Hematopoietic multipotent progenitor cell treated with erythropoietin and hydrocortisone succinate and interleukin-3 and kit ligand, for 15 days (in vitro differentiated cells): Measurements from ENCODE around the gene ASXL2.
"Not testable (repeated sequence)": the region's sequence is repeated elsewhere in the genome, so short reads cannot be mapped to it uniquely, and the experiment has no call there.

ENCODE experiments used
- DNase-seq: peaks from one replicate; pipeline ENCODE4 v3.0.0-alpha.2; 2015; ENCODE audit warnings: low spot score

The ASXL2 gene

DNA sequence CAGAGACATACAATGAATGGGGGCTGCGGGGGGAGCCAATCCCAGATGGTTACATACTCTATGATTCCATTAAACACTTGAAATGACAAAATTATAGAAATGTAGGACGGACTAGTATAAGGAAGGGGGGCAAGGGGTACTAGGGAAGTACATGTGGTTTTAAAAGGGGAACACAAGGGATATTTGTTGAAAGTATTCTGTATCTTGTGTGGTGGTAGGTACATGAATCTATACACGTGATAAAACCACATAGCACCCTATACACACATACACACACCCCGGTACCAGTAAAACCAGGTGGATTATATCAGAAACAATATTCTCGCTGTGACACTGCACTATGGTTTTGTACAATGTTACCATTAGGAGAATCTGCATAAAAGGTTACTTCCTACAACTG lies 45.4 kb downstream of the ASXL2 start:
- DNase-seq, result no peak

GRCh38 chr2:25831746-25832449 lies 46.4 kb downstream of the ASXL2 start:
- no peak for DNase-seq

DNA sequence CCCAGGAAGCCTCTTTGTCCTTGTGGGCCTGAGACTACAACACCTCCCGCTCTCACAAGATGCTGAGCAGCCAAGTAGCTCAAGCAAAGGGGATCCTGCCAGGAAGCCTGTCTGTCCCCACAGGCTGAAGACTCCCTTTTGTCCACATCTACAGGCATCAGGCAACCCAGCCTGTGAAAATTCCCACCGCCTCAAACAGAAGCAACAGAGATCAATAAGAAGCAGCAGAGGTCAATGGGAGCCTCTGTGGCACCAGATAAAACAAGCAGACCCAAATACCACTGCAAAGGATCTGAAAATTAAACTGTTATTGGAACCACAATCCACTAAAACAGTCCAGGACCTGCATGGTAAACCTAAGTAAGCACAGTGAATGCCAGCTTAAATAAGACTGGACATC lies 48.5 kb downstream of the ASXL2 start:
- DNase-seq, result no peak

GRCh38 chr2:25829377-25829704 lies 48.9 kb downstream of the ASXL2 start:
- DNase-seq, result no peak

DNA sequence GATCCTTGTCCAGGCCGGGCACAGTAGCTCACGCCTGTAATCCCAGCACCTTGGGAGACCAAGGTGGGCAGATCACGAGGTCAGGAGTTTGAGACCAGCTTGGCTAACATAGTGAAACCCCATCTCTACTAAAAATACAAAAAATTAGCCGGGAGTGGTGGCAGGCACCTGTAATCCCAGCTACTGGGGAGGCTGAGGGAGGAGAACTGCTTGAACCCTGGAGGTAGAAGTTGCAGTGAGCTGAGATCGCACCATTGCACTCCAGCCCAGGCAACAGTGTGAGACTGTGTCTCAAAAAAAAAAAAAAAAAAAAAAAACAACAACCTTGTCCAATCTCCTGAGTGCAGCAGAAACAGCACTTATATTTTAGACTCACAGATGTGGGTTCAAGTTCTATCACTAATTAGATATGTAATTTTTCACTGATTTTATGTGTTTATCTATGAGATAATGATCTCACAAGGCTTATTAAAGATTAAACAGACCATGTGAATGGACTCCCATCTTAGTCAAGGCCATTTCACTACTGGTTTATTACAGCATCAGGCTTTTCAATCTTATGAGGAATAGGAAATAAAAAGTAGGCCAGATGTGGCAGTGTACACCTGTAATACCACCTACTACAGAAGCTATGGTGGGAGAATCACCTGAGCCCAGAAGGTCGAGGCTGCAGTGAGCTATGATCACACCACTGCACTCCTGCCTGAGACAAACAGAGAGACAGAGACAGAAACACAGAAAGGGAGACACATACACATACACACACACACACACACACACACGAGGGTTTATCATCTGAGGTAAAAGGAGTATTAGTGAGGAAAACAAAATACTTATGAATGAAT lies 49.5 kb downstream of the ASXL2 start:
- DNase-seq, result not testable (repeated sequence)

DNA sequence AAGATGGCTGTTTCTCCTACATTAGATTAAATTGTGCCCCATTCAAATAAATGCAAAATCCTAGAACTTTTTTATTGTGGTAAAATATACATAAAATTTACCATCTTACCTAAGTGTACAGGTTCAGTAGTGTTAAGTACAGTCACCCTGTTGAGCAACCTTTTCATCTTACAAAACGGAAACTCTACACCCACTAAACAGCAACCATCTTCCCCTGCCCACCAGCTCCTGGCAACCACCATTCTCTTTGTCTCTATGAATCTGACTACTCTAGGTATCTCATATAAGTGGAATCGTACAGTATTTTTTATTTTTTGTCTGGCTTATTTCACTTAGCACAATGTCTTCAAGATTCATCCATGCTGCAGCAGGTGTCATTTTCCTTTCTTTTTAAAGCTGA lies 53.0 kb downstream of the ASXL2 start:
- no peak for DNase-seq

- DNase-seq, result no peak
Observed at GRCh38 chr2:25824718-25825117, 53.6 kb downstream of the ASXL2 start.

GRCh38 chr2:25824216-25824615 lies 54.1 kb downstream of the ASXL2 start:
- DNase-seq, result no peak

- DNase-seq, result peak; percentile 16
Observed at GRCh38 chr2:25822190-25823117, 55.8 kb downstream of the ASXL2 start.

DNA sequence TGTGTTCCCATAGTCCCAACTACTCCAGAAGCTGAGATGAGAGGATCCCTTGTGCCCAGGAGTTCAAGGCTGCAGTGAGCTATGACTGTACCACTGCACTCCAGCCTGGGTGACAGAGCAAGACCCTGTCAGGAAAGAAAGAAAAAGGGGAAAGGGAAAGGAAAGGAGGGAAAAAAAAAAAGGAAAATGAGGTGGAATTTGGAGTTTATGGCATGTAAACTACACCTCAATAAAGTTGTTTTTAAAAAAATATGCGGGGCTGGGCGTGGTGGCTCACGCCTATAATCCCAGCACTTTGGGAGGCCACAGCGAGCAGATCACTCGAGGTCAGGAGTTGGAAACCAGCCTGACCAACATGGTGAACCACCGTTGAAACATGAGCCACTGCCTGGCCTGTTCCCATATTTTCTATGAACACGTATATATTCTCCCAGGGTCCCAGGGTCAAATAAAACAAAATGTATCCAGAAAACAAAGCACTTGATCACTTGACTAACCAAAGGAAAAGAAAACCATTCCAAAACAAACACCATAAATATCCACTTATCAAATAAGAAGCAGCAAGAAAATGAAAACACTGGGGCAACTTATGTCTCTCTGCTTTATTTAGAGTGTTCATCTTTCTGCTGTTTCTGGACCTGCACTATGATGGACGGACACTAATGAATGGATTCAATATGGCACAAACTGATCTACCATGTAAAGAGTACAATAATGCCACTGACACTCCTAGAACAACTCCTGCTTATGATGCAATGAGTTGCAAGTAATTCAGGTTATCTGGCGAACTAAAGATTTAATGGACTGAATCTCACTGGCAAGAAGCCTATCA lies 56.8 kb downstream of the ASXL2 start:
- DNase-seq, result no peak

DNA sequence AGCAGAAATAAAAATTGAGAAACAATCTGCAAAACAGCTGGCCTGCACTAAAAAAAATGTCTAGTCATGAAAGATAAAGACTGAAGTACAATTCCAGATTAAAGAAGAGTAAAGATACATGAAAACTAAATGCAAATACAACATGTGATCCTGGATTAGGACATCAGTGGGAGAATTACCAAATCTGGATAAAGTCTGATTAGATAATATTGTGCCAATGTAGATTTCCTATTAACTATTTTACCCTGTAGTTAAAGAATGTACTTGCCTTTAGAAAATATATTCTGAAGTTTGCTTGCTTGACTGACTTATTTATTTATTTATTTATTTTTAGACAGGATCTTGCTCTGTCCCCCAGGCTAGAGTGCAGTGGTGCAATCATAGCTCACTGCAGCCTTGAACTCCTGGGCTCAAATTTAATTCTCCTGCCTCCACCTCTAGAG lies 58.7 kb downstream of the ASXL2 start:
- no peak for DNase-seq

DNA sequence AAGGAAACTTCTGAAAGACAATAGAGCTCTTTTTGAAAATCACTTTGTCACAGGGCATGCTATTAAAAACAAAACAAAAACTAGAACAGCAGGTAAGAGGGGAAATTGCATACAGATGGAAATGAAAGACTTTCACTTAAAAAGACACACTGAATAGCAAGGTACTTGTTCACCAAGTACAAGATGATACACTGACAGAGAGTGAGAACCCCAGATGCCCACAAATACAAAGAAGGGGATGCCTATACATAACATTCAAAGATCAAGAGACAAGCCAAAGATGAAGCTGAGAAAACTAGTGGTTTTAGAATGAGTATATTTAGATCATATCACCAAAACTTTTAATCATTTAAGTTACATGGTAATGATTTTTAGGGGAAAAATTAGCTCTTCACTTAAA lies 60.7 kb downstream of the ASXL2 start:
- DNase-seq, result no peak

- no peak for DNase-seq
Observed at GRCh38 chr2:25817006-25817405, 61.3 kb downstream of the ASXL2 start.

DNA sequence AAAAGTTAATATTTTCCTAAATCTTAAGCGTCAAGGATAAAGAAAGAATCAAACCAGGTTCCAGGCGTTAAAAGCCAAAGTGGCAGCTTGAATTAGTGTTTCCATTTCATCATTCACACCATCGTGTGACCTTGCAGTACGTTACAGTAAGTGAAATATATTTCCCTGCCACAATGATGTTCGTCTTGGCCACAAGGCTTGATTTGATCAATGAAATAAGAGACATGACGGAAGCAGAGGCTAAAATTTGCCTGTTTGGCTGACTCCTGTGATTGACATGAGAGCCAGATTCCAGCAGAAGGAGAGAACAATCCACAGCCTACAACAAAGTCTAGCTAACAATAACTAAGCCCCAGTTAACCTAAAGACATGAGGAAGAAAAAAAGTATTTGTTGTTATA lies 62.0 kb downstream of the ASXL2 start:
- no peak for DNase-seq

GRCh38 chr2:25814681-25815080 lies 63.6 kb downstream of the ASXL2 start:
- DNase-seq, result no peak

DNA sequence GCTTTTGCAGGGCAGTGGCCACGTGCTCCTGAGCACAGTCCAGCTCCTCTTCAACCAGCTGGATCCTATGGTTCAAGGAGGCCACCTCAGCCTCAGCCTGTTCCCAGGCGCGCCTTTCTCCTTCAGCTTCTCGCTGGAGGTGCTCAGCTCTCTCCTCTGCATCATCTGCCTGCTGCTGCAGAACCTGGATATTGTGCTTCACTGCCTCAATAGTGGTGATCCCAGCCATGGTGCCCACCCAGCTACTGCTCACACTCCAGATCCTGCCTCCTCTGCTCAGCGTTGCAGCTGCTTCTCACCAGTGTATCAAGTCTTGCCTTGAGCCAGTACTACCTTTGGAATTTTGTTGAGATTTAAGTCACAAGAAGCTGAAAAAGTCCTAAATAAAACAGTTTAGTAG lies 67.9 kb downstream of the ASXL2 start:
- no peak for DNase-seq

GRCh38 chr2:25809646-25810045 lies 68.6 kb downstream of the ASXL2 start:
- no peak for DNase-seq

DNA sequence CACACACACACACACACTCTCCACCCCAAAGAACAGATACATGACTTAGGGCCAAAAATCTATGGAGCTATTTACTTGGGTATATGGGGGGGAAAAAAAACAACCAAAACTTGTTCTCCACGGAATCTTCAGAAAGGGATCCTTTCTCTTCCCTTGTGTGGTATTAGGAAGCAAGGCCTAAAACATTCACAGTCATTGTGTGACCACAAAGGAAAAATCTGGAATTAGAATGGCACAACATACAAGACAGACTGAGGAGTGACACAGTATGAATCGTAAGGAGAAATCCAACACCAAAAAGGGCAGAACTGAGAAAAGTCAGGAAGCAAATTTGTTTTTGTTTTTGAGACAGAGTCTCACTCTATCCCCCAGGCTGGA lies 70.3 kb downstream of the ASXL2 start:
- DNase-seq, result no peak

- no peak for DNase-seq
Observed at GRCh38 chr2:25806941-25807340, 71.3 kb downstream of the ASXL2 start.

DNA sequence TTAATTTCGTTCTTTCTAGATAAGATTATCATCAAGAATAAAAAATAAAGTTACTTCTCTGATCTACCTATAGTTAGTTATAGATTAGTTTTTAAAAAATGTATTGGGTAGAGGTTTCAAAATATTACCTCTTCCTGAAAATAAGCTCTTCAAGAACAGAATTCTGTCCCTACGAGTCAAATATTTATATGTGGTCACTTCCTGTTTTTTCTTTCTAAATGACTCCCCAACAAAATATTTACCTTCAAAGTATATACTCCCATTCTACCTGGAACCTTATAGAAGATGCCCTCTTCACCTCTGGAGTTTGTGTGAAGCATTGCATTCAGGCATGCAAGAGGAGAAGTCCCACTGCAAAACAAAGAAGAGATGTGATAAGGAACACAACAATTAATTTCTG lies 72.3 kb downstream of the ASXL2 start:
- no peak for DNase-seq

DNA sequence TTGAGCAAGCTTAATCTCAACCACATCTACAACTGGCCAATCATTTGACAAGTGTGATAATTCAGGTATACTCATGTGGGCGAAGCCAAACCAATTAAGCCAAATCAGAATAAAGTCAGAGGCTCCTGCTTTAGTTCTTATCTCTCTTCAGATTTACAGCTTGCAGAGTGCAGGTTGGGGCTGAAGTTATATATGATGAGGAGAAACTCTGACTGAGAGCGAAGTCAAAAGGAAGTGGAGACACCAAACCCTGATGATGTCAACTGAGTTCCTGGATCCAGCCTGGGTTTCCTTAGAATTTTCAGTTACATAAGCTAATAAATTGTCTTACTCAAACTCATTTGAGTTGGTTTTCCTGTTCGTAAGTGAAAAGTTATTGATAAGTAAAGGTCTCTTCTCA lies 73.9 kb downstream of the ASXL2 start:
- no peak for DNase-seq

- no peak for DNase-seq
Observed at GRCh38 chr2:25799301-25799700, 79.0 kb downstream of the ASXL2 start.
